Measurements from ENCODE around the gene RXRA. TPM values are rescaled to one million over a fixed set of nuclear protein-coding genes. Genes with fewer than 3 reads are reported as not detected.

The RXRA gene
- total RNA-seq, 1 experiment from 2014 or later, result 40.5 TPM

- H3K36me3 ChIP-seq, result no peaks in the 10 kb centered on the region
- H3K9me3 ChIP-seq, result no peaks in the 10 kb centered on the region
- H3K27me3 ChIP-seq, result no peaks in the 10 kb centered on the region
- no peak overlapping the region for H3K4me3 ChIP-seq
- peak; percentile 42 for DNase-seq
Observed at GRCh38 chr9:134317790-134318414, 8.4 kb upstream of the RXRA start.

- Histone ChIP-seq H3K9me3 (no peaks in the 10 kb centered on the region), H3K36me3 (no peaks in the 10 kb centered on the region), H3K4me3 (no peak overlapping the region), H3K27me3 (no peaks in the 10 kb centered on the region)
- peak; percentile 76 for DNase-seq
Observed at GRCh38 chr9:134318481-134318891, 7.8 kb upstream of the RXRA start.

- Histone ChIP-seq H3K4me3 (no peak overlapping the region), H3K9me3 (no peaks in the 10 kb centered on the region), H3K36me3 (no peaks in the 10 kb centered on the region), H3K27me3 (no peaks in the 10 kb centered on the region)
- no peak for DNase-seq
Observed at GRCh38 chr9:134318941-134319305, 7.3 kb upstream of the RXRA start.

GRCh38 chr9:134319306-134320125 is 6.7 kb upstream of the RXRA start:
- Histone ChIP-seq H3K4me3 (no peak overlapping the region), H3K36me3 (no peaks in the 10 kb centered on the region), H3K9me3 (no peaks in the 10 kb centered on the region), H3K27me3 (no peaks in the 10 kb centered on the region)
- DNase-seq, result no peak

GRCh38 chr9:134320126-134320867 is 6.0 kb upstream of the RXRA start:
- Histone ChIP-seq H3K9me3 (no peaks in the 10 kb centered on the region), H3K4me3 (no peak overlapping the region), H3K27me3 (no peaks in the 10 kb centered on the region), H3K36me3 (no peaks in the 10 kb centered on the region)
- no peak for DNase-seq

GRCh38 chr9:134320868-134321471 is 5.3 kb upstream of the RXRA start:
- H3K4me3 ChIP-seq, result no peak overlapping the region
- no peaks in the 10 kb centered on the region for H3K9me3 ChIP-seq
- no peaks in the 10 kb centered on the region for H3K36me3 ChIP-seq
- DNase-seq, result no peak
- no peaks in the 10 kb centered on the region for H3K27me3 ChIP-seq

GRCh38 chr9:134321531-134321930 is 4.7 kb upstream of the RXRA start:
- Histone ChIP-seq H3K4me3 (no peak overlapping the region), H3K9me3 (no peaks in the 10 kb centered on the region), H3K27me3 (no peaks in the 10 kb centered on the region), H3K36me3 (no peaks in the 10 kb centered on the region)
- DNase-seq, result no peak

GRCh38 chr9:134321946-134322741 is 4.1 kb upstream of the RXRA start:
- no peaks in the 10 kb centered on the region for H3K27me3 ChIP-seq
- no peak for DNase-seq
- no peak overlapping the region for H3K4me3 ChIP-seq

GRCh38 chr9:134322781-134323241 is 3.4 kb upstream of the RXRA start:
- H3K27me3 ChIP-seq, result no peaks in the 10 kb centered on the region
- no peaks in the 10 kb centered on the region for H3K9me3 ChIP-seq
- DNase-seq, result no peak
- no peaks in the 10 kb centered on the region for H3K36me3 ChIP-seq
- H3K4me3 ChIP-seq, result no peak overlapping the region

More at GRCh38 chr9:134321946-134322741, 4.1 kb upstream of the RXRA start:
- Histone ChIP-seq H3K36me3 (no peaks in the 10 kb centered on the region), H3K9me3 (no peaks in the 10 kb centered on the region)

- H3K9me3 ChIP-seq, result no peaks in the 10 kb centered on the region
- H3K27me3 ChIP-seq, result no peaks in the 10 kb centered on the region
- 0 out of 2 replicates have a peak, but pooled peaks cover 2% of the 10 kb centered on the region for H3K36me3 ChIP-seq
- DNase-seq, result peak; percentile 61
- no peak overlapping the region for H3K4me3 ChIP-seq
Observed at GRCh38 chr9:134323741-134324358, 2.4 kb upstream of the RXRA start.

GRCh38 chr9:134324359-134325095 is 1.7 kb upstream of the RXRA start:
- H3K36me3 ChIP-seq, result 0 out of 2 replicates have a peak, but pooled peaks cover 2% of the 10 kb centered on the region
- DNase-seq, result no peak
- H3K27me3 ChIP-seq, result no peaks in the 10 kb centered on the region
- no peak overlapping the region; the same call in 1 of the 2 replicates for H3K4me3 ChIP-seq
- no peaks in the 10 kb centered on the region for H3K9me3 ChIP-seq

- Histone ChIP-seq H3K27me3 (no peaks in the 10 kb centered on the region), H3K9me3 (no peaks in the 10 kb centered on the region), H3K36me3 (0 out of 2 replicates have a peak, but pooled peaks cover 2% of the 10 kb centered on the region), H3K4me3 (peak overlapping the region; percentile 58)
- DNase-seq, result peak; percentile 47
Observed at GRCh38 chr9:134325096-134325812, 1.0 kb upstream of the RXRA start.

- Histone ChIP-seq H3K36me3 (0 out of 2 replicates have a peak, but pooled peaks cover 2% of the 10 kb centered on the region), H3K9me3 (no peaks in the 10 kb centered on the region), H3K4me3 (peak overlapping the region; percentile 66), H3K27me3 (no peaks in the 10 kb centered on the region)
- peak; percentile 36 for DNase-seq
Observed at GRCh38 chr9:134326724-134327601, 708 bp downstream of the RXRA start.
